GM21381 (cell line): Measurements from ENCODE around the gene PANK4.

Experiments
- ATAC-seq: cut with Tn5 transposase; IDR thresholded peaks from one replicate; pipeline ENCODE4 v1.9.1; 2021; ENCODE audit warnings: mild to moderate bottlenecking, moderate library complexity; ENCODE audit not compliant: unreplicated experiment

Gene PANK4

DNA sequence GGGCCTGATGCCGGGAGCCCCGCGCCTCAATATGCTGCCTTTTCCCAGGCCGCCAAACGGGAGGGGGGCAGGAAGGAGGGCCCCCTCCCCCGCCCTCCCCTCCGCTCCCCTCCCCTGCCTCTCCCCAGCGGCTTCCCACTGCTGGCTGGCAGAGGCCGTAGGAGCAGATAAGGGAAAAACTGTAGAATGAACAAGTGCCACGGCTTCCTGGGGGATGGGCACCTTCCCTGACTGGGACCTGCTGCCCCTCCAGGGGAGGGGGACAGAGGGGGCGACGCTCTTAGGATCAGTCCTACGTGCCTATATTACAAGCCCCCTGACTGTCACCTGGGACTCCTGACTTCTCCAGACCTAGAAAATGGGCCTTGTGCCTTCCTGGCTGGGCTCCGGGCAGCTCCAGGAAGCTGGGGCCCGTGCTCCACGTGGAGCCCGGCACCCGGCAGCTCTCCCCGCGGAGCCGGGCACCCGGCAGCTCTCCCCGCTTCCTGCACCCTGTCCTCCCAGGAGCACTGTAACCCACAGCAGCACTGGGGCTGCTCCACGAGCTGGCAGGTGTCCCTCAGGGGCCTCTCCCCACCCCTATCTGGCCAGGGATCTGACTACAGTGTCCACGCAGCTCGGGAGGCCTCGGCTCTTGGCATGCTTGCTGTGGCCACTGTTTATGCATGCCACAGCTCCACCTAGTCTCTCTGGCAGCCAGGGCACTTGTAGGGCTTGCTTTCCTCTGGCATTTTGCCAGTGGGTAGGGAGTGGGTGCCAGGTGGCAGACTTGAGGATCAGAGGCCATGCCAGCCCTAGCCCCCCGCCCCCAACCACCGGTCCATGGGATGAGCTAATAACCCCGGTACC lies 4.3 kb upstream of the PANK4 start:
- no peak for ATAC-seq

DNA sequence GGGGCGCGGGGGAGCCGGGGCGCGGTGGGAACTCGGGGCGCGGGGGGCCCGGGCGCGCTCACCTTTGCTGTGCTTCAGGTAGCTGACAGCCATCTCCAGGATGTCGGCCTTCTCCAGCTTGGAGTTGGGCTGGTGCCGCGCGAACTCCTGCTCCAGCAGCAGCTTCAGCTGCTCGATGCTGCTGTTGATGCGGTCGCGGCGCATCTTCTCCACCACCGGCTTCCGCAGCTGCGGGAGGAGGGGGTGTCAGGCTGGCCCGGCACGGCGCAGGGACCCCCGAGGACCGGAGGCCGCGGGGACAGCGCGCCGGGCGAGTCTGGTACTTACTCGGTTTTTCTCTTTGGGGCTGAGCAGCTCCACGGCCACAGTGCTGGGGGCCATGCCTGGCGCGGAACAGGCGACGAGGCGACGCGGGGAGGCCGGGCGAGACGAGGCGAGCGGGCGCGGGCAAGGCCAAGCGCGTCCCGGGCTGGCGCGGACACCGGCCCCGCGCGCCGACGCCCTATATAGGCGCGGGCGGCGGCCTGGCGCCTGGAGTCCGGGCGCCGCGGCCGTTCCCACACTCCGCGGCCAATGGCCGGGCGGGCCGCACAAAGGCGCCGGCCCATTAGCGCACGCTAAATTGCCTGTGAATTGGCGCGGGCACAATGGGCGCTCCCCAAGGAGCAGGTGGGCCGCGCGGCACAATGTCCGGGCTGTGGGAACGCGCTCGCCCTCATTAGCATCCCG lies 3.6 kb upstream of the PANK4 start, which contains the start of gene HES5:
HES5 (minus strand) TSS at position 480 of the 729 bp plus-strand sequence; CDS start at position 381, 99 bp downstream.
- no peak for ATAC-seq

DNA sequence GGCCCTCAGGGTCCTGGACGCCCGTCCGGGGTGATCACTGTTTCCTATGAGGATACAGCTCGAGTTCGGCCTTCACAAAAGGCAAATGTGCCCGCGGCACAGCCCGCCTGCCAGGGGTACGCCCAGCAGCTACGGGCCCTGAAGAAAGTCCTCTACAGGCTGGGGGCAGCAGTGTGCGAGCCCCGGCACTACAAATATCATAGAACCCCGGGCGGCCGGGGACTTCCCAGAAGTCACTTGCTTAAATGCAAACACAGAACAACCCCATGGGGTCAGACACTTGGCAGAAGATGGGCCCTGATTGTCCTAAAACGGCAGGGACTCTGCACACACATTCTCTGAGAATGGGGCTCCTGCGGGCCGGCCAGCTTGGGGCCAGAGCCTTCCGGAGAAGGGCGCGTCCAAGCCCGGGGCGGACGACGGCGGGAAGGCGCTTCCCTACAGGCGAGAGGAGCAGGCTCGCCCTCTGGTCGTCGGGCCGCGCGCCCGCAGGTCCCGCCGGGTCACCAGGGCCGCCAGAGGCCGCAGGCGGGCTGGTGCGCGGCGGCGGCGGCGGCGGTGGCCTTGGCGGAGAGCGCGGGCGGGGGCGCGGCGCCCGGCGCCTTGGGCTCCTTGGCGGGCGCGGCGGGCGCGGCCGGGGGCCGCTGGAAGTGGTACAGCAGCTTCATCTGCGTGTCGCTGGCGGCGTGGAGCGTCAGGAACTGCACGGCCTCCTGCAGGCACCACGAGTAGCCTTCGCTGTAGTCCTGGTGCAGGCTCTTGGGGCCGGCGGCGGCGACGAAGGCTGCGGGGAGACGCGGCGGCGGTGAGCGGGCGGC lies 2.8 kb upstream of the PANK4 start:
- ATAC-seq = no peak

DNA sequence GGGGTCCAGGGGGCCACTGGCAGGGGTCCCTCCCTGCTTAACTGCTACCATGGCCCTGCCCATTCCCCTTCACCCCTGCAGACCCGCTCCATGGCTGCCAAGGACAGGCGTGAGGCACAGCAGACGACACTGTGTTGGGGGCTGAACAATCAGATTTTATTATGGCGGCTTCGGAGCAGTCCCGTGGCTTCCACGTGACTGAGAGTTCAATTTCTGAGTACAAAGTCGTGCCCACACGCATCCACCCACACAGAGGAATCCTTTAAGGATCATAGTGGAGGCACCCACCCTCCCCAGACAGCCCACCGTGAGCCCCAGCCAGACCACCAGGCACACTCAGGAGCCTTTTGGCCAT lies 2.2 kb upstream of the PANK4 start:
- no peak for ATAC-seq

DNA sequence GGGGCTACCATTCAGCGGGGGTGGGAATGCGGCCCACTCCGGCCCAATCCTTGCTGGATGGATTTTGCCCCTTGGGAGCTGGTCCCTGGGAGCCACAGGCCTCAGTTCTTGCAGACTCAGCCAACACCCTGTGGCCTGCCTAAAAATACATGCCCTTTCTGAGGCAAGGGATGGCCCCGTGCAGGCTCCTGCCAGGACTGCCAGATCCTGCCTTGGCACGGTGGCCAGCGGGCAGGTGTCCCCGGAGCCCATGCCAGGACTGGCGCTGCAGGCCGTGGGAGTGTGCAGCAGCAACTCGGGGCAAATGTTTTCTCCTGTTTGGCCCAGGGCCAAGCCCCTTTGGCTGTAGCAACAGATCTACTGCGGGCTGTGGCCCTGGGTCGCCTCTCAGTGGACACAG lies 1.6 kb upstream of the PANK4 start:
- no peak for ATAC-seq

DNA sequence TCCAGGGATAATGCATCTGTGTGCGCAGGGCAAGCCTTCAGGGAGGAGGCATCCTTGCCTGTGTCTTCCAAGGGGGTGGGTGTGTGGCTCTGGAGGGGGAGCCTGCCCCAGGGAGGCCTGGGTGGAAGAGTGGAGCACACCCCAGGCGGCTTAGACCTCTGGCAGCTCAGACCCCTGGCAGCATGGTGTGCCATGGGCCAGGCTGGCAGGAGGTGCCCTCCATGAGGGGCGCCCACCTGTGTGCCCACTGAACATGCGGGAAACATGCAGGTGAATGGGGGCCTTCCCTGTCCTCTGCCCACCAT lies 1.1 kb upstream of the PANK4 start:
- ATAC-seq = no peak

DNA sequence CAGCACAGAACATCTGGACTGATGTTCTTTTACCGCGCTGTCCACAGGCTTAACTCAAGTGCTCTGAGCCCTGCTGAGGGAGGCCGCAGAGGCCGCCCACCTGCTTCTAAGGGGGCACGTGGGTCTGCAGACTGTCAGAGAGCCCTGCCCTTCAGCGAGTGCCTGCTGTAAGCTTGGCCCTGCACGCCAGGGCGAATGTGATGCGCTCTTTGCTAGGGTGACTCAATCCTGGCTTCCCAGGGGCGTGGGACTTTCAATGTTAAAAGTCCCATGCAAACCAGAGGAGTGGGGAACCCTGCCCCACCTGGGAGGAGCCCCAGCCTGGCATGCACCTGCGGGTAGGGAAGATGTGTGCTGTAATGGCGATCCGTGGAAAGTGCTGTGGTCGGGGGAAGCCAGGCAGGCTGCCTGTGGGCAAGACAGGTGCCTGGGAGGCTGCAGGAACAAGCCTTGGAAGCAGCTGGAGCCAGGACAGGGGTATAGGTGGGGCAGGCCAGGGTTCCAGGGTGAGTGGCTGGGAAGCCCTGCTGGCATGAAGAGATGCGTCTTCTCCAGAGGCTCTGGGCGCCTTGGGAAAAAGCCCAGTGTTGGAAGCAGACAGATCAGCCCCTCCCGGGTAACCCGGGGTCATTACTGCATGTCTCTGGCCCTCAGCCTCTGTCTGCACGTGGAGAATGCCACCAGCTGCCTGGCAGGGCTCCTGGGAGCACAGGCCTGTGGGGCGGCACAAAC lies 594 bp upstream of the PANK4 start:
- ATAC-seq = peak; percentile 28

DNA sequence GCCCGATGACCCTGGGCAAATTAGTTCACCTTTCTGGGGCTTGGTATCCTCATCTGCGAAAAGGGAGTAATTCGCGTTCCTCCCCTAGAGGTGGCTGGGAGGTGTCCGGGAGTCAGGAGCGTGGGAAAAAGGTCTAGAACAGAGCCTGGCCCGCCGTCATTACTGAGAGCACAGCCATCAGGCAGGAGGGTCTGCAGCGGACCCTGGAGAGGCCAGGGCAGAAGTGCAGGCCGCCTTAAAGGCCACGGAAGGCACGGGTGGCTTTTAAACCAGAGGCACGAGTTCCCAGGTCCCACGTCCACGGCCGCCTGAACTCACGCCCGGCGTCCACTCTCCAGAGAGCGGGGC lies 850 bp downstream of the PANK4 start:
- ATAC-seq = no peak

DNA sequence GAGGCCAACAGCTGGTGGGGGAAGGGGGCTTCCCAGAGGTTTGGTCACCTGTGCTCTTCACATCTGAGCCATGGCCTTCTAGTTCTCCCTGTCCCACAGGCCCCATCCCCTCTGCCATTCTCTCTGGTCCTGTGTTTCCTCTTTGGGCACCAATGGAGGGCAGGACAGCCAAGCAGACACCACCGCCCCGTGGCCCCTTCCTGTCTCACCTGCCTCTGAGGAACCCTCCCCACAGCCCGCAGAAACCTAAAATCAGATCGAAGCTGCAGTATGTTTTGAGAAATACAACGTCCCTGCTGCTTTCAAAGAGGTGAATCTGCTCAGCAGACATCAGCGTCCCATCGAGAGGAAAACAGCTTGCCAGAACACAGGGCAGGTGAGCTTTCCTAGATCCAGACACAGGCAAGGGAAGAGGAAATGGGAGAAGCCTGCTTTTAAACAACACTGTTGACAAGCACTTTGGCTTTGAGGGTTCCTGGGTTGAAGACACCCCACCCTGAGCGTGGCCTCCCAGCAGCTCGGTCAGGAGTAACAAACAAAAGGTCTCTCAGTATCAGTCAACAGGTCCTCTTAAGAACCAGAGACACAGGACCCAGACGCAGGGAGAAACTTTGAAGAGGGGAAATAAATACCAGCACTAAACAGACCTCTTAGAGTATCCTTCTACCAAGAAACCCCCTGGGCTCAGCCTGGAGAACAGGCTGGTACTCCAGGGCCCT lies 2.3 kb downstream of the PANK4 start:
- ATAC-seq = no peak

DNA sequence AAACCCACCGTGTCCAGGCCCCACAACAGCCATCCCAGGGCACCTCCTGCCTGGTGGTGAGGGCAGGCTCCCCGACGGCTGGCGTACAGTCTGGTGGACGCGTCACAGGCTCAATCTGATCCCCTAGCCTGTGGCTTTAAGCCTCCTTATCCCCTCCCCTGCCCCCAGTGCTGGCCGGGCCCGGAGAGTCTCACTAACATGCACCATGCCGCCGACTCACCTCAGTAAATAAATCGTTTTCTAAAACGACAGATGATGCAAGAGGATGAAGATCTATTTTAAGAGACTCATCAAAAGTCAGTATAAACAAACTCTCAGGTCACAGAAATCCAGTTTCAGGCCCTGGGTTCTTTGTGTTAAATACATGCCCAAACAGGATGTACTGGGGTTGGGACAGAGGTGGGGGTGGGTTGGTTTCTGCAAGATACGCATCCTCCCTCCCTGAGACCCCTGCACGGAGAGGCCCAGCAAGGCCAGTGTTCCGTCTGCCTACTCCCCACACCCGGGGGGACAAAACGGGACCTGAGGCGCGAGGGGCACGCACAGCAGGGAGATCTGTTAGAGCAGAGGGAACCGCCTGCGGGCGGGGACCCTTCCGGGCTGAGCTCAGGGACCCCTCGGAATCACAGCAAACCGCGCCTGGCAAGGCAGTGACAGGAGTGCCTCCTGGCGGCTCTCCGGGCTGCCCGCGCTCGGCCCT lies 3.1 kb downstream of the PANK4 start:
- ATAC-seq = no peak

DNA sequence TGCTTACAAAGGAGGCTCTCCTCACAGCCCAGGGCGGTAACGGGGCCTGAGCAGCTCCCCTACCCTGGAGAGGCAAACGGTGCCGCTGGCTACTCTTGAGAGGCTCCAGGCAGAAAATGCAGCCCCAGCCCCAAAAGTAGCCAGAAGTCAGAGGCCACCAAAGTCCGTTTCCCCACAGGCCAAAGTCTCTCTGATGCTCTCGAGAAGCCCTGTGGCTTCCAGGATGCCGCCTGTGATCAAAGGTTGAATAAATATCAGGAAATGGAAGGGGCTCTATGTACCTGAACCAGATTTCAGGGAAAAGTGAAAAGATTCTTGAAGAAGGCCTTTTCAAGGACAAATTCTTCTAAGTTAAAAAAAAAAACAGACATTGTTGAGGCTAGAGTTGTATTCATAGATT lies 4.2 kb downstream of the PANK4 start:
- no peak for ATAC-seq

DNA sequence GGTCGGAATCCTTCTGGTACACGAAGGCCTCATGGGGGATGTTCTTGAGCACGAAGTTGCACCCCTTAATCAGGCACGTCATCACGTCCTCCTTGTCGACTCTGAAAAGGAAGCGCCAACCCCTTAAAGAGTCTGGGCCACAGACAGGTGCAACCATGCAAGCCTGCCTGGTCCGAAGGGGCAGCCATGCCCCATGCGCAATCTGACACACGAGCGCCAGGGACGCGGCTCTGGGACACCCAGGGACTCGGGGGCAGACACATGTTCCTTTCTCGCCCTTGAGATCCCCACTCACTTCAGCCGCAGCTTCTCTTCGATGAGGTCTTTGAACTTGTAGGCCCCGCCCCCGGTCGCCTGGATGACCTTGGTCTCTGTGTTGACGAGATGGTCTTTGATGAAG lies 5.6 kb downstream of the PANK4 start:
- no peak for ATAC-seq

DNA sequence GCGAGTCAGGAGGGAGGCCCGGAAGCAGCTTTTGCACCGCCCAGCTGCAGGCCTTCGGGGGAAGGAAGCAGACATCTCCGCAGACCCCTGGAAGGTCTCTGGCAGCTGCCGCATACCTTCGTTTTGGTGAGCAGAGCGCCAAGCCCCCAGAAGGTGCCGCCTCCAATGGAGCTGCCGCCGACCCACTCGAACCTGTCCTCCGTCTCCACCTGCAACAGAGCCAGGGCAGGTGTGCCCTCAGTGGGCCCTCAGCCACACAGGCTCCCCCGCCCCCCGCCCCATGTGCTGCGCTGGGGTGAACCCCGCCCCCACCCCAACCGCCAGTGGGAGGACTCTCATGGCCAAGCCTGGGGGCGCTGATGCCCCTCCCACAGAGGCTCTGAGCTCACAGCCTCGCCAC lies 6.2 kb downstream of the PANK4 start:
- ATAC-seq = no peak

DNA sequence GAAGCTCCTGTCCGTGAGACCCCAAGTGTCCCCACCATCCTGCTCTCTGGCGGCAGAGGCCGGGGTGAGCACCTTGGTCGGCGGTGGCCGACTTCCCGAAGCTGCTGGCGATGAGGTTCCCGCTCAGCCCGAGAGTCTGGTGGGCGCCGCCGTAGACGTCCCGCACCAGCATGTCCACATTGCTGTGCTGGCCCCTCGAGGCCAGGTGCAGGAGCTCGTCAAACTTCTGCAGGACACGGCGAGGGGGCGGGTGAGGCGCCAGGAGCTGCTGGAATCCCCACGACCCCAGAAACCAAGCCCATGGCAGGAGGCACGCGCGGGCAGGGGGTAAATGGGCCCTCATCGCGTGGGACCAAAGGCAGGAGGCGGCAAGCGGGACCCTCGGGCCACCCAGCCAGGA lies 6.7 kb downstream of the PANK4 start:
- ATAC-seq = no peak

DNA sequence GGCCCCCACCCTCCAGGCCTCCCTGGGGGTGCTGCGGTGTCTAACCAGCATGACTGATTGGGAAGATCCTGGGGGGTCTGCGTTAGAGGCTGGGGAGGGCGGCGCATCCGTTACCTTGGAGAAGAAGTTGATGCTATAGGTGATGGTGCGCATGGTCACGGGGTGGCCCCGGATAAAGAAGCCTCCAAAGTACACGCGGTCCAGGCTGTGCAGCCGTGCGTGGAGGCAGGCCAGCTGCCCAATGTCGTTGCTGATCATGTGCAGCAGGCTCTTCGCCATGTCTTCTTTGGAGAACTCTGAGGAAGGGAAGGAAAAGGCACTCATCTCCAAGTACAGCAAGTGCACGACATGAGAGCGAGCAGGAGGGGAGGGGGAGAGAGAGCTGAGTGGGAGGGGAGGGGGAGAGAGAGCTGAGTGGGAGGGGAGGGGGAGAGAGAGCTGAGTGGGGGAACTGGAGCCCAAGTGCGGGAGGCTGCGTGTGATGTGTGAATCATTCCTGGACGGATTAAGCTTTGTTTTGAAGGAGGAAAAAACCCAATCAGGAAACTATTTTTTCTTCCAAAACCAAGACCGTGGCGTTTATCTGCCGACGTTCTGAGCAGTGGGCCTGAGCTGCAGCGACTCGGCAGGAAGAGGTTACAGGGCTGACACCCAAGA lies 7.2 kb downstream of the PANK4 start:
- no peak for ATAC-seq

DNA sequence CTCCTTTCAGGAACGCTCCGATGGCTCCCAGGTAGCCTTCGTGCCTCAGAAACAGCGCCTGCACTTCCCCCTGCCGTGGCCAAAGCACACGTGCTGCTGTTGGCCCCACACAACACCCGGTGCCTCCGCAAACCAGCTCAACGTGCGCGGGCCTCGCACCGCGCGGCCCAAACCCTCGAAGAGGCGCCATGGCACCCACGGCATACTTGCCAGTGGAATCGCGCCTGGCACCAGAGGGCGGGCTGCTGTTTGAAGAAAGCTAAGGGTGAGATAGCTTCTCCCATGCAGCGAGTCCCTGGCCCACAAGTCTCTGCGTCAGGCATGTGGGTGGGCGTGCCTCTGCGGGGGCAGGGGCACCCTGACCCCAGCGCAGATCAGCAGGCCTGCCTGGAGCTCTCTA lies 7.9 kb downstream of the PANK4 start:
- ATAC-seq = no peak

DNA sequence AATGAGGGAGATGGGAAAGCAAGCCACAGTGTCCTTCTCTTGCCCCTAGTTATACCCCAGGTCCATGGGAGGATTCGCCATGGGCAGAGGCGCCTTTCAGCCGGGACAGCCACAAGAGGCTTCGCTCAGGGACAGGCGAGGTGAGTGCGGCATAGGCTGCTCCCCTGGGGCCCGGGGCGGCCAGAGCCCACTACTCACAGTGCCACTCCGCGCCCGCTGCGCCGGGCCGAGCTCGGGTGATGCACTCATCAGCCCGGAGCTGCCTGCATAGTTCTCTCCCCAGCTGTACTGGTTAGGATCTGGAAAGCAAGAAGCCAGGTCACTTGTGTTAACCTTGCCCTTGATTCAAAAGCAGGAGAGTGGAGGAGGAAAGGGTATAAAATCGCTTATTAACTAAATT lies 8.4 kb downstream of the PANK4 start:
- no peak for ATAC-seq

DNA sequence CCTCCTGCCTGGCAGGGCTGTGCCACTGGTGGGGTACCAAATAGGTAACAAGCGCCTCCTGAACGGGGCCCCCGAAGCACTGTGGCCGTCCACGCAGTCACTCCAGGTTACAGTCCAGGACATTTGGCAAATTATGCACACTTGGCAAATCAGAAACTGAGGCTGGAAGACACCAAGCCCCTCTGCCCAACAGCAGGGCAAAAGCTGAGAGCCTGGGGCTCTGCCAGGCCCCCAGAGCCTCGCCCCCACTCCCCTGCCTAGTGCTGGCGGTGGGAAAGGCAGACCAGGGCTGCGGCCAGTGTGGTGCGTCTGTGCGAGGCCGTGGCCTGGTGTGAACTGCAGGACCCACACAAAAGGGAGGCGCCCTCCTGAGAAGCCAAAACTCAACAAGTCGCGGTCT lies 9.4 kb downstream of the PANK4 start:
- ATAC-seq = no peak

DNA sequence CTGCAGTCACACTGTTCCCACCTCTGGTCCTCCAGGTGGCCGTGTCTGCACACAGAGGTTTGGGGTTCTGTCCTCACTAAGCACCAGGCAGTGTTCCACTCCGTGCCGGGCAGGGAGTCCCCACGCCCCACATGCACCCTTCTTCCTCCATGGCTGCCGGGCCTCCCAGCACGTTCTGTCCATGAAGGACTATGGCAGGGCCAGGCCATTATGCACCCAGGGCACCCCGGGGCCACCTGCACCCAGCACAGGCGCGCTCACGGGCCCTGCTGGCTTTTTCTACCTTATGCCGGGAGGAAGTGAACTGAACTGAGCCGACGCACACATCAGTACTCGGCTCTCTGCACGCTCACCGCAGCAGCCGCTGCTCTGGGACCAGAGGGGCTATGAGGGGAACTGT lies 10.3 kb downstream of the PANK4 start:
- no peak for ATAC-seq

DNA sequence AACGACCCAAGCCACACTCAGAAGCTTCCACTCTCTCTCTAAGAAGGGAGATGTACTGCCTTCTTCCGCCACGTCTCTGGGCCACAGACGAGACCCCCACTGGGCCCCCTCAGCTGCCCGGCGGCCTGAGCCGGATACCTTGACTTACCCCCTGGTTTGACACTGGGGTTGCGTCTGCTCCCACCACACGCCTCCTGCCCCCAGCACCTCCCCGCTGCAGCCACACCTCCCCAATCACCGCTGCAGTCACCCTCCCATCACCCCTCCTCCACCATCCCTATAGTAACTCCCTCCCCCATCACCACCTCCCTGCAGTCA lies 10.7 kb downstream of the PANK4 start:
- no peak for ATAC-seq
